Midbrain (tissue), 1 donor: Measurements from ENCODE around the gene CARHSP1.
"Not testable (repeated sequence)": the region's sequence is repeated elsewhere in the genome, so short reads cannot be mapped to it uniquely, and the experiment has no call there.

Experiments
- DNase-seq: peaks from one replicate; lab custom pipeline; 2025; lab: John Stamatoyannopoulos, UW

The CARHSP1 gene

GRCh38 chr16:8872071-8872470 lies 3.3 kb upstream of the CARHSP1 start:
- DNase-seq, result no peak

GRCh38 chr16:8869988-8870241 lies 1.1 kb upstream of the CARHSP1 start:
- not testable (repeated sequence) for DNase-seq

- DNase-seq, result no peak
Observed at GRCh38 chr16:8869212-8869987, 594 bp upstream of the CARHSP1 start.

- no peak for DNase-seq
Observed at GRCh38 chr16:8867932-8868415, 832 bp downstream of the CARHSP1 start.

- DNase-seq, result peak; percentile 51
Observed at GRCh38 chr16:8867216-8867931, 1.4 kb downstream of the CARHSP1 start.

- no peak for DNase-seq
Observed at GRCh38 chr16:8866884-8867215, 2.0 kb downstream of the CARHSP1 start.

- peak; percentile 62 for DNase-seq
Observed at GRCh38 chr16:8866118-8866883, 2.5 kb downstream of the CARHSP1 start.

- no peak for DNase-seq
Observed at GRCh38 chr16:8865145-8865882, 3.5 kb downstream of the CARHSP1 start.

GRCh38 chr16:8864480-8865110 lies 4.2 kb downstream of the CARHSP1 start:
- DNase-seq, result no peak

- DNase-seq, result peak; percentile 91
Observed at GRCh38 chr16:8863594-8864424, 5.0 kb downstream of the CARHSP1 start.

- no peak for DNase-seq
Observed at GRCh38 chr16:8862309-8863130, 6.3 kb downstream of the CARHSP1 start.

- no peak for DNase-seq
Observed at GRCh38 chr16:8861563-8862308, 7.1 kb downstream of the CARHSP1 start.

- no peak for DNase-seq
Observed at GRCh38 chr16:8859913-8860881, 8.6 kb downstream of the CARHSP1 start.

GRCh38 chr16:8858994-8859912 lies 9.6 kb downstream of the CARHSP1 start:
- DNase-seq, result no peak

GRCh38 chr16:8855972-8856371 lies 12.8 kb downstream of the CARHSP1 start:
- DNase-seq, result no peak

- DNase-seq, result no peak
Observed at GRCh38 chr16:8855051-8855786, 13.6 kb downstream of the CARHSP1 start.
